Umbilical cord (tissue), 2 donors: Measurements from ENCODE around the gene S100B. TPM values are rescaled to one million over a fixed set of nuclear protein-coding genes. Genes with fewer than 3 reads are reported as not detected.

Source experiments
- DNase-seq: peaks from one replicate; pipeline ENCODE4 v3.0.0-alpha.2; 2015; ENCODE audit warnings: low spot score
- total RNA-seq: library from RNA; depleted of rRNA; stranded (reverse); fragments of >200 nt; gene quantifications from one replicate; pipeline ENCODE4 v1.2.3, GENCODE V29; 2014; ENCODE audit warnings: low replicate concordance; ENCODE audit not compliant: insufficient read depth

The S100B gene
- total RNA-seq, 1 donor from 2014 or later = not detected

- DNase-seq = no peak
Measured at GRCh38 chr21:46627726-46628125, 22.8 kb upstream of the S100B start.

GRCh38 chr21:46626975-46627501 is 22.2 kb upstream of the S100B start:
- no peak for DNase-seq

GRCh38 chr21:46626536-46626935 is 21.7 kb upstream of the S100B start:
- no peak for DNase-seq

GRCh38 chr21:46625759-46626158 is 20.9 kb upstream of the S100B start:
- no peak for DNase-seq

GRCh38 chr21:46624050-46624449 is 19.2 kb upstream of the S100B start:
- no peak for DNase-seq

- peak; percentile 55 for DNase-seq
Measured at GRCh38 chr21:46622226-46622625, 17.3 kb upstream of the S100B start.

- no peak for DNase-seq
Measured at GRCh38 chr21:46621457-46622182, 16.7 kb upstream of the S100B start.

- no peak for DNase-seq
Measured at GRCh38 chr21:46620846-46621245, 16.0 kb upstream of the S100B start.

- DNase-seq = no peak
Measured at GRCh38 chr21:46619846-46620245, 15.0 kb upstream of the S100B start.

- no peak for DNase-seq
Measured at GRCh38 chr21:46618738-46619379, 14.0 kb upstream of the S100B start.

GRCh38 chr21:46617267-46618051 is 12.6 kb upstream of the S100B start:
- no peak for DNase-seq

- DNase-seq = no peak
Measured at GRCh38 chr21:46616656-46617055, 11.8 kb upstream of the S100B start.

GRCh38 chr21:46616050-46616449 is 11.2 kb upstream of the S100B start:
- DNase-seq = no peak

- no peak for DNase-seq
Measured at GRCh38 chr21:46613391-46613790, 8.5 kb upstream of the S100B start.

- DNase-seq = no peak
Measured at GRCh38 chr21:46610018-46610701, 5.3 kb upstream of the S100B start.

GRCh38 chr21:46608672-46609111 is 3.8 kb upstream of the S100B start:
- no peak for DNase-seq

- no peak for DNase-seq
Measured at GRCh38 chr21:46607636-46608035, 2.8 kb upstream of the S100B start.

- no peak for DNase-seq
Measured at GRCh38 chr21:46606427-46606813, 1.5 kb upstream of the S100B start.

GRCh38 chr21:46605767-46606426 is 1.0 kb upstream of the S100B start:
- DNase-seq = peak; percentile 14

- no peak for DNase-seq
Measured at GRCh38 chr21:46604329-46604974, 430 bp downstream of the S100B start.

- no peak for DNase-seq
Measured at GRCh38 chr21:46603228-46603627, 1.7 kb downstream of the S100B start.
